Measurements from ENCODE around the gene CEACAM19. TPM values are rescaled to one million over a fixed set of nuclear protein-coding genes. Genes with fewer than 3 reads are reported as not detected.

The CEACAM19 gene
- total and polyA plus RNA-seq, 10 donors, result 1.0 to 6.8 (median 3.7) TPM

- intact Hi-C loops (cut with DNase I; ENCODE audit: low total_unique reads), result no loop called here
- no peaks in the 10 kb centered on the region for H3K36me3 ChIP-seq
Measured at GRCh38 chr19:44675521-44675920, 4.2 kb downstream of the CEACAM19 start.

GRCh38 chr19:44677019-44677811 is 5.9 kb downstream of the CEACAM19 start:
- DNase-seq, result no peak
- H3K9me3 ChIP-seq, result no peaks in the 10 kb centered on the region
- no peak overlapping the region for H3K4me3 ChIP-seq
- intact Hi-C loops (cut with DNase I; ENCODE audit: low total_unique reads), result no loop called here
- peak overlapping the region in 3 of 8 donors; percentile 14 to 49 (median 23) for H3K27ac ChIP-seq
- no peaks in the 10 kb centered on the region for H3K36me3 ChIP-seq
- H3K27me3 ChIP-seq (replicated peaks in 1 of 7), result no peaks in the 10 kb centered on the region
- peaks cover 0 to 3% (median 0%) of the 10 kb centered on the region in 6 donors for H3K4me1 ChIP-seq
- no peak for TF ChIP-seq POLR2AphosphoS5 (IDR thresholded peaks at IDR 0.05)
- no peak for TF ChIP-seq POLR2A (IDR thresholded peaks at IDR 0.05)
- TF ChIP-seq CTCF (IDR thresholded peaks at IDR 0.05 in 8 of 11, conservative IDR thresholded peaks at IDR 0.05 in 3 of 11), result no peak
- 65 to 80% (median 70%) methylated on average over 8 of the region's 8 CpGs for WGBS, 5 donors

More at GRCh38 chr19:44675521-44675920, 4.2 kb downstream of the CEACAM19 start:
- TF ChIP-seq POLR2AphosphoS5 (IDR thresholded peaks at IDR 0.05) (no peak), POLR2A (IDR thresholded peaks at IDR 0.05) (no peak), CTCF (IDR thresholded peaks at IDR 0.05 in 8 of 11, conservative IDR thresholded peaks at IDR 0.05 in 3 of 11) (no peak)
- no peak overlapping the region for H3K27ac ChIP-seq
- no peaks in the 10 kb centered on the region for H3K9me3 ChIP-seq
- peaks cover 0 to 3% (median 0%) of the 10 kb centered on the region in 6 donors for H3K4me1 ChIP-seq
- WGBS, 5 donors, result 86 to 96% (median 91%) methylated on average over 6 of the region's 6 CpGs
- no peak for DNase-seq
- no peak overlapping the region for H3K4me3 ChIP-seq
- no peaks in the 10 kb centered on the region for H3K27me3 ChIP-seq (replicated peaks in 1 of 7)

GRCh38 chr19:44680536-44680935 is 9.3 kb downstream of the CEACAM19 start:
- no peak overlapping the region for H3K27ac ChIP-seq
- no peaks in the 10 kb centered on the region for H3K27me3 ChIP-seq (replicated peaks in 1 of 7)
- TF ChIP-seq CTCF (IDR thresholded peaks at IDR 0.05 in 8 of 11, conservative IDR thresholded peaks at IDR 0.05 in 3 of 11) (no peak), POLR2AphosphoS5 (IDR thresholded peaks at IDR 0.05) (no peak), POLR2A (IDR thresholded peaks at IDR 0.05) (no peak)
- H3K4me1 ChIP-seq, result peaks cover 3 to 35% (median 22%) of the 10 kb centered on the region in 6 donors
- H3K4me3 ChIP-seq, result no peak overlapping the region
- intact Hi-C loops (cut with DNase I; ENCODE audit: low total_unique reads), result no loop called here
- DNase-seq, result no peak
- no peaks in the 10 kb centered on the region for H3K9me3 ChIP-seq
- no peaks in the 10 kb centered on the region for H3K36me3 ChIP-seq

GRCh38 chr19:44681992-44682790 is 10.9 kb downstream of the CEACAM19 start:
- no peak for DNase-seq
- Histone ChIP-seq H3K4me1 (peaks cover 3 to 52% (median 34%) of the 10 kb centered on the region in 6 donors), H3K4me3 (no peak overlapping the region), H3K9me3 (no peaks in the 10 kb centered on the region), H3K36me3 (no peaks in the 10 kb centered on the region), H3K27me3 (replicated peaks in 1 of 7) (no peaks in the 10 kb centered on the region), H3K27ac (no peak overlapping the region)
- intact Hi-C loops (cut with DNase I; ENCODE audit: low total_unique reads), result no loop called here
- TF ChIP-seq CTCF (IDR thresholded peaks at IDR 0.05 in 8 of 11, conservative IDR thresholded peaks at IDR 0.05 in 3 of 11), result no peak
- no peak for TF ChIP-seq POLR2A (IDR thresholded peaks at IDR 0.05)
- TF ChIP-seq POLR2AphosphoS5 (IDR thresholded peaks at IDR 0.05), result no peak
- 78 to 85% (median 83%) methylated on average over 14 to 15 of the region's 15 CpGs for WGBS, 5 donors

Data from spleen (tissue), 11 donors.